Measurements from ENCODE around the gene MOB3A.
"Not testable (repeated sequence)": the region's sequence is repeated elsewhere in the genome, so short reads cannot be mapped to it uniquely, and the experiment has no call there.

- TF ChIP-seq FOXK2 (IDR thresholded peaks at IDR 0.05); BHLHE40 (IDR thresholded peaks at IDR 0.05; ENCODE audit: borderline replicate concordance); SP1 (IDR thresholded peaks at IDR 0.05); LEF1 (IDR thresholded peaks at IDR 0.05; ENCODE audit: borderline replicate concordance); ZNF384 (IDR thresholded peaks at IDR 0.05); L3MBTL2 (conservative IDR thresholded peaks at IDR 0.05); ARNT (IDR thresholded peaks at IDR 0.05); HDGF (IDR thresholded peaks at IDR 0.05; ENCODE audit: borderline replicate concordance): not testable (repeated sequence)
Observed at GRCh38 chr19:2128252-2128651, 32.1 kb upstream of the MOB3A start.

Data from HEK293T (cell line).